Glomerular visceral epithelial cell (primary cell): ENCODE data around the gene TICAM2.
"Not testable (repeated sequence)": the region's sequence is repeated elsewhere in the genome, so short reads cannot be mapped to it uniquely, and the experiment has no call there.

Experiments
- DNase-seq: peaks from one replicate; pipeline ENCODE4 v3.0.0-alpha.2; 2016; ENCODE audit errors: extremely low spot score

The TICAM2 gene

GRCh38 chr5:115601701-115602590 lies at the start of gene TICAM2:
TSS of gene TICAM2 (minus strand) at chr5:115602479. CDS start at chr5:115581256, 21,223 bp downstream.
- peak; percentile 79 for DNase-seq

- DNase-seq = no peak
These were observed 47.3 kb upstream of the TICAM2 start for GRCh38 chr5:115649541-115649940.

- DNase-seq = no peak
These were observed 45.8 kb upstream of the TICAM2 start for GRCh38 chr5:115648056-115648455.

DNA sequence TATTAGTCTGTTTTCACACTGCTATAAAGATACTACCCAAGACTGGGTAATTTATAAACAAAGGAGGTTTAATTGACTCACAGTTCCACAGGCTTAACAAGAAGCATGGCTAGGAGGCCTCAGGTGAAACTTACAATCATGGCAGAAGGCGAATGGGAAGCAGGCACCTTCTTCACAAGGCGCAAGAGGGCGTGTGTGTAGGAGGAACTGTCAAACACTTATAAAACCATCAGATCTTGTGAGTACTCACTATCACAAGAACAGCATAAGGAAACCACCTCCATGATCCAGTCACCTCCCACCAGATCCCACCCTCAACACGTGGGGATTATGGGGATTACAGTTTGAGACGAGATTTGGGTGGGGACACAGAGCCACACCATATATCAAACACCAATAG lies 43.1 kb upstream of the TICAM2 start:
- not testable (repeated sequence) for DNase-seq

DNA sequence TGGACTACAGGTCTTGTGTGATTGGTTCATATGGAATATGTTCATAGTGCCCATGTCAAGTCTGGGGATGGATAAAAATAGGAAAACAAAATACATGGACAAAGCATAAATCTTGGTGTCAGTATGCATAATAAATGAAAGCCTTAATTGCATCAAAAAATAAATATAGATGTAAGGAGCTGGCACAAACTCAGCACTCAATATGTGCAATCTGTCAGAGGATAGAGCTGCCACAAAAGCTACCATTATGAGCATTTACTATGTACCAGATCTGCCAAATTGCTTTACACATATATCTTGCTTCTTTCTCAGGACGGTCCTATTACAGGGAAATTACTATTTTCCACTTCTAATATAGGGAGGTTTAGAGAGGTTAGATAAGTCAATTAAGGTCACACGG lies 41.8 kb upstream of the TICAM2 start:
- no peak for DNase-seq

DNA sequence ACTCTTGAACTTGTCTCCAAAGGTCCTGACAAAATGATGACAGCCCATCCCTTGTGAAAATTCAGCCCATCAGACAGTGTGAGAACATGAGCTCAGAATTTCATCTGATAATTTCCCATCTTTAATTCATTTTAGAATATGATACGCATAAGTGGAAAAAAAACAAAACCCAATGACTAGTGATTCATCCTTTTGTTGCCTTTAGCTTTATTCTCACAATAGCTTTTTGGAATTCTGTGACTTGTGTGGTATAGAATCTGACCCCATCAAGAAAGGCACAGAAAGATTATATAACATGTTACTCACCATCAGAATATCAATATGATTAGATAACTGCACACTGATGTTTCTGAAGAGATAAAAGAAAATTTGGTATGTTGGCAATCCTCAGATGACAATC lies 39.7 kb upstream of the TICAM2 start:
- no peak for DNase-seq

DNA sequence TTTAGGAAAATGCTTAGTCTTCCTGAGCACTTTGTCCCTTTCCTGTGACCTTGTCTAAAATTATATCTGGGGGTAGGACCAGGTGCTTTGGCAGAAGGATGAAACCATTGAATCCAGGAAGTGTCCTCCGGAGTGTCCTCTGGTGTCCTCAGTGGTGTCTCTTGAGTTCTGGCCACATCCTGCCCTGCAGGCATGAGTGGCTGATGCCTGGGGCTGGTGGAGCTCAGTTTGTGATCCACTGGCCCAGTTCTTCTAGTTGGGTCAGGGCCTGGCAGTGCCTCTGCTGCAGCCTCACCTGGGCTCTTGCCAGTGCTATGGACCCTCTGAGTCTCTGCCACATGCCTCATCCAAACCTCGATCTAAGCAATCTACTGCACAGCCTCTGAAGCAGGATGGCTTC lies 38.0 kb upstream of the TICAM2 start:
- no peak for DNase-seq

- no peak for DNase-seq
These were observed 37.1 kb upstream of the TICAM2 start for GRCh38 chr5:115639377-115639776.

DNA sequence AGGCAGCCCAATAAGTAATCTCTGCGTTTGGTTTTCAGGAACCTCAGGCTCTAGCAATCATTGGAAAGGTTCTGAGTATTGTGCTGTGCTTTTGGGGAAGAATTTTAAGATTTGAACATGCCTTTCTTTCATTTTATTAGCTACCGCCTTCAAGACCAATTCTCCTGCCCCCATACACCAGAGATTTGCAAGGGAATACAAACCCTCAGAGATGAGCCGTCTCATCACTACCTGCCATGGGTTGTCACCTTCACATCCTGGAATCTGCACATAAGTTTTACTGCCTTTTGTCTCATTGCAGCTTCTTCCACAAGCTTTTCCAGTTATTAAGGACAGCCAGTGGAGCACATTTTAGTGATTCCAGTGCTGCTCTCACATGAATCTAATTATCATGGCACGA lies 35.2 kb upstream of the TICAM2 start:
- no peak for DNase-seq

GRCh38 chr5:115636008-115636407 lies 33.7 kb upstream of the TICAM2 start:
- DNase-seq = no peak

GRCh38 chr5:115634343-115635132 lies 32.3 kb upstream of the TICAM2 start:
- peak; percentile 85 for DNase-seq

DNA sequence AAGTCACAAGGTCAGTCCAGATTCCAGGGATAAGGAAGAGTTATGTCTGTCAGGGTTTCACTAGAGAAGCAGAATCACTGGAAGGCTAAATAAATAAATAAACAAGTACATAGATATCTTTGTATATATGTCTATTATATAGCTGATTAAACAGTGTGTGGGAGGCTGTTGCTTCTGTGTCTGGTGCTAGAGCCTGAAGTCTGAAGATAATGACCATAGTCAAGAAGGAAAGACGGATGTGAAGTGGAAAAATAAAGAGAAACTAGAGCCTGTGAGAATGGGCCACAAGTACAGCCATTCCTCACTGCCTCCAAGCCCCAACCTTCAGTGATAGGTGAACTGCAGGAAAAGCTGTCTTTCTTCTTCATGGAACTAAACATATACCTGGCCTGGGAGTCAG lies 27.6 kb upstream of the TICAM2 start:
- DNase-seq = no peak

- no peak for DNase-seq
These were observed 25.1 kb upstream of the TICAM2 start for GRCh38 chr5:115627295-115627865.

- no peak for DNase-seq
These were observed 24.2 kb upstream of the TICAM2 start for GRCh38 chr5:115626445-115626823.

GRCh38 chr5:115625579-115626444 lies 23.5 kb upstream of the TICAM2 start, which contains the start of gene TMED7:
TSS of gene TMED7 (minus strand) at chr5:115626036. CDS start at chr5:115625792, 244 bp downstream.
- DNase-seq = peak; percentile 99

GRCh38 chr5:115624994-115625393 lies 22.7 kb upstream of the TICAM2 start:
- peak; percentile 10 for DNase-seq

DNA sequence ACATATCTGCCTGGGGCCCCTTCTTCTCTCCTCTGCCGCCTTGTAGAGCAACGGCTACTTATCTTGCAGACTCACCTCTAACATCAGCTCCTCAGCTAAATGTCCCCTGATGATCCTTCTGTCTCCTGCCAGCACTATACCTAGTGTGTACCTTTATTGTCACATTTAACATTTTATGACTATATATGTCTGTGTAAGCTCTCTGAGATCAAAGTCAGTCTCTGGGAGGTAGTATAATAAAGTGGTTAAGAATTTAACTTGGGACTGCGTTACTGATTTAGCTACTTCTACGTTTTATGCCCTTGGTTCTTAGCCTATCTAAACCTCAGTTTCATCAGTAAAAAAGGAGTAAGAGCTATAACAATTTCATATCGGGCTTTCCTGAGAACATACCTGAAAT lies 21.4 kb upstream of the TICAM2 start:
- DNase-seq = no peak

DNA sequence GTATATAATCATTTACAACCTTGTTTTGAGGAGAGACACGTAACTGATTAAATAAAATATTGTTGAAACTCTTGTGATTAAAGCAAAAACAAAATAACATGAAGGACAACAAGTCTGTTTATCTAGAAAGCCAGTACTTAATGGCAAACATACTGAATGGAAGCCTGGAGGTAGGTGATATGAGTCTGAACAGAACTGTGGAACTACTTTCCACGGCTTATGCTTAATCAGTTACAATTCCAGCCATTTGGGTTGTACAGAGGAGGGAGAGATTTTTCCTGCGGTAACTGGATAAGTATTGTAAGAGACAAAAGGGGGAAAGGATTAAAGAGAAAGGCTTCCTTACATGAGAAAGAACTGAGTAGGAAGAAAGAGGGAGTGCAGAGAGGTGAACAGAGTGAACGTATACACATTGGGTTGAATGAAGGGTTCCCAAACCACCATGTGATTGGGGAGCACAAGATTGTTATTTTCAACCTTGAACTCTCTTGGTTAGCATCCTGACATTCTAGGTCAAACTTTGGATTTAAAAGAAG lies 19.2 kb upstream of the TICAM2 start:
- no peak for DNase-seq

- DNase-seq = no peak
These were observed 14.6 kb upstream of the TICAM2 start for GRCh38 chr5:115616892-115617291.

- DNase-seq = no peak
These were observed 14.2 kb upstream of the TICAM2 start for GRCh38 chr5:115616472-115616871.

- no peak for DNase-seq
These were observed 9.6 kb upstream of the TICAM2 start for GRCh38 chr5:115611873-115612272.
